ENCODE results near the gene DUSP5.
A peak's percentile ranks its signal among the peaks of the same experiment; 100 is the strongest.
"Not testable (repeated sequence)": the region's sequence is repeated elsewhere in the genome, so short reads cannot be mapped to it uniquely, and the experiment has no call there.

DUSP5 gene, protein sequence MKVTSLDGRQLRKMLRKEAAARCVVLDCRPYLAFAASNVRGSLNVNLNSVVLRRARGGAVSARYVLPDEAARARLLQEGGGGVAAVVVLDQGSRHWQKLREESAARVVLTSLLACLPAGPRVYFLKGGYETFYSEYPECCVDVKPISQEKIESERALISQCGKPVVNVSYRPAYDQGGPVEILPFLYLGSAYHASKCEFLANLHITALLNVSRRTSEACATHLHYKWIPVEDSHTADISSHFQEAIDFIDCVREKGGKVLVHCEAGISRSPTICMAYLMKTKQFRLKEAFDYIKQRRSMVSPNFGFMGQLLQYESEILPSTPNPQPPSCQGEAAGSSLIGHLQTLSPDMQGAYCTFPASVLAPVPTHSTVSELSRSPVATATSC

GRCh38 chr10:110497438-110498086, at the start of gene DUSP5:
Gene DUSP5 (plus strand): TSS chr10:110497907. CDS start chr10:110498122, 215 bp downstream.
- FAIRE-seq: no peak
- DNase-seq (ENCODE audit: low spot score): peak; percentile 68

- DNase-seq (ENCODE audit: low spot score): no peak
- FAIRE-seq: no peak
Observed at GRCh38 chr10:110448682-110449418, 48.9 kb upstream of the DUSP5 start.

GRCh38 chr10:110455446-110455845, 42.3 kb upstream of the DUSP5 start:
- FAIRE-seq (no peak), DNase-seq (ENCODE audit: low spot score) (no peak)

DNA sequence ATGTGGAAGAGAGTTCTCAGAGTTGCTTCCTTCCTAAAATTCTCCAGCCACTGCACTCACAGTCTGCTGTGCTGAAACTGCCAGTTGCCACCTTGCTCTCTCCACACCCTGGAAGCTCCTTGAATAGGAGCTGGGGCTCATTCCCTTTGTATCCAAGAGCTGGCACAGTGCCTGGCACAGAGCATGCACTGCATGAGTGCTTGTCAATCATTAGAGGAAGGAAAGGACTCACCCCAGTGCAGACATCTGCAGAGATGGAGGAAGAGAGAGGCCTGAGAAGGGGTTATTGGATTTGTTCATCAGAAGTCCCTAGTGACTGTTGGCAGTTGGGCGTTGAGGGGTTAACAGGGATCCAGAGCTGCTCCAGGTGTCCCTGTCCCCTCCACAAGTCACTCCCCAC, 41.7 kb upstream of the DUSP5 start:
- FAIRE-seq: no peak
- DNase-seq (ENCODE audit: low spot score): no peak

DNA sequence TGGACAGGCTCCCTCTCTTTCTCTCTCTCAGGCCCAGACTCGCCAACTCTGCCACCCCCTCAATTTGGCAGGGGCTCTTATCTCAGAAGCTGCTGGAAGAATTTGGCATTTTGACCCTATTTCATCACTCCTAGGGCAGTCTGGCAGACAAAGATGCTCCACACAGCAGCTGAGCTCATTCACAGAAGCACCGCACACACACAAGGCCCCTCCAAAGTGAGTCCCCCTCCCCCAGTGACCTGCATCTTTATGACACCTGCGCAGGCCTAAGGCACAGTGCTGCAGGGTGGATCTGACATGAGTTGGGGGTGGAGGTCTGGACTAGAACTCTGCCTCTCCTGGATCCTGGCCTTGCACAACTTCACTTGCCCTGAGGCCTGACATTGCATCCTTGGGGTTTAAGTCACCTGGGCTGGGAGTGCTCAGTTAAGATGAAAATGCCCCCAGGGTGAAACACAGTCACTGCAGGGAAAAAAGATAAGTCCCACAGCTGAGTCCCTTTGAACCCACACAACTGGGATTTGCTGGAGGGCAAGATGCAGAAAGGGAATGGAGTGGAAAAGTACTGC, 41.1 kb upstream of the DUSP5 start:
- DNase-seq (ENCODE audit: low spot score) (no peak), FAIRE-seq (peak; percentile 30)

DNA sequence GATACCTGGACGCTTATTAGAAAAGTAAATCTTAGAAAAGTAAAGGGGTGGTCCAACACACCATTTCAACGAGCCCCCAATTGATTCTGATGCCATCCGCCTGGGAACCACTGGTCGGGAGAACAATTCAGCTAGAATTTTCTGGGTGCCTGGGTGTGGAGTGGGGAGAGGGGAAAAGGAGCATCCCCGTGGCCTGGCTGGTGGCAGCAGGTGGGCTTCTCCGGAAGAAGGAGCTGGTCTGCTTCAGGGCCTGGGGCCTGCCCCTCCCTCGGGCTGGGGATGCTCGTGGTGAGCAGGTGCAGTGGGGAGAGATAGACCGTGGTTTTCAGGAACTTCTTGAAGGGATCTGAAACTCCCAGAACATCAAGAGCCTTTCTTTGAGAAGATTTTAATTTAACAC, 39.9 kb upstream of the DUSP5 start:
- DNase-seq (ENCODE audit: low spot score) (no peak), FAIRE-seq (no peak)

DNA sequence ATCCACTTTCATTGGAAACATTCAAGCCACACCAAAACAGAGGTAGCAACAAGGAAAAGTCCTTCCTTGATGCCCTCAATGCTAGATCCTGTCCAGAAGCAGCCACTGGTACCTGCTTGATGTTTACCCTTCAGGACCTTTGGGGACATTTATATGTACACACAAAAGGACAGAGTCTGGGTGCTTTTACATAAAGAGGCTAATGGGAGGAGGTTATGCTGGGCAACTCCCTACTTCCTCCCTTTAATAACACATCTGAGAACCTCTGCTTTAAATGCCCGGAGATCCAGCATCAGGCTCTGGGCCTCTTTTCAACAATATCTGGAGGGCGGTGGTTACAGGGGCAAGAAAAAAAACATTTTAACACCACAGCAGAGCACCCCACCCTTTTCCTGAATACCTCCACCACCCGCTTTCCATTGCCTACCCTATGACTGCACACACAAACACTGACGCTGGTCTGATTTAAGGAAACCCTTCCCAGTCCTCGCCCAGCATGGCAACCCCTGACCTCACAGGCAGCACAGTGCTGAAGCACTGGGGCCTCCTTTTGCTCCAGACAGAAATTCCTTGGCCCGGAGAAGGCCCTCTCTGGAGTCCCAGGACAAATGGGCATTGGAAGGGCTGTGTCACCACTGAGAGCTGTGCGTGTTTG, 39.3 kb upstream of the DUSP5 start:
- no peak for DNase-seq (ENCODE audit: low spot score)
- FAIRE-seq: no peak

DNA sequence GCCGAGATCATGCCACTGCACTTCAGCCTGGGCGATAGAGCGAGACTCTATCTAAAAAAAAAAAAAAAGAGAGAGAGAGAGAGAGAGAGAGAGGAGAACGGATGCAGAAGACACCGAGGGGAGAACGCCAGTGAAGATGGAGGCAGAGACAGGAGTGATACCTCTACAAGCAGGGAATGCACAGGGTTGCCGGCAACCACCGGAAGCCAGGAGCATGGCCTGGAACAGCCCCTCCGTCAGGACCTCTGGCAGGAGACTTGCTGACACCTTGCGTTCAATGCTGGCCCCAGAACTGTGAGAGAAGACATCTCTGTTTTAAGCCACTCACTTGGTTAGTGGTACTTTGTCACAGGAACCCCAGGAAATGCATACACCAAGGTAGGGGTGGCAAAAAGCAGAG, 38.1 kb upstream of the DUSP5 start:
- no peak for FAIRE-seq
- DNase-seq (ENCODE audit: low spot score): no peak

GRCh38 chr10:110460111-110460809, 37.4 kb upstream of the DUSP5 start:
- FAIRE-seq (no peak), DNase-seq (ENCODE audit: low spot score) (peak; percentile 92)

DNA sequence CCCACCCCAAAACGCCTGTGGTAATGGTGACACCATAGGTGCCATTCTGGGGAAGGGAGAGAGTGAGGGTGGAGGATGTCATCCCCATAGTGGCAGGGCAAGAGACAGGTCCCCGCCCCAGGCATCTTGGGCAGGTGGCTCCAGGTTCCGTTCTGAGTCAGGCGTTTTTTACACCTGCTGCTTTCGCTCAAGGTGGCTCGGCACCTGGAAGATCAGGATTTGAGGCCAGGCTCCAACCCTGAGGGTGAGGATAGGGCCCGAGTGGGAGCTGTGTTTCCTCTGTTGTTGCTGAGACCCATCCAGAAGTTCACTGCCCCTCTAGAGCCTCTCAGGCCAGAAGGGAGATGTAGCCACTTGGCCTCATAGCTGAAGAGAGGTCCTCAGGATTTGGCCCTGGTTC, 36.6 kb upstream of the DUSP5 start:
- no peak for FAIRE-seq

GRCh38 chr10:110461530-110461929, 36.2 kb upstream of the DUSP5 start:
- DNase-seq (ENCODE audit: low spot score) (no peak), FAIRE-seq (no peak)

More for the DNA sequence above, 36.6 kb upstream of the DUSP5 start:
- DNase-seq (ENCODE audit: low spot score): no peak

GRCh38 chr10:110462166-110463095, 35.3 kb upstream of the DUSP5 start:
- FAIRE-seq (no peak), DNase-seq (ENCODE audit: low spot score) (no peak)

GRCh38 chr10:110468258-110468657, 29.4 kb upstream of the DUSP5 start:
- not testable (repeated sequence) for DNase-seq (ENCODE audit: low spot score); FAIRE-seq

- FAIRE-seq: not testable (repeated sequence)
Observed at GRCh38 chr10:110470541-110470940, 27.2 kb upstream of the DUSP5 start.

DNA sequence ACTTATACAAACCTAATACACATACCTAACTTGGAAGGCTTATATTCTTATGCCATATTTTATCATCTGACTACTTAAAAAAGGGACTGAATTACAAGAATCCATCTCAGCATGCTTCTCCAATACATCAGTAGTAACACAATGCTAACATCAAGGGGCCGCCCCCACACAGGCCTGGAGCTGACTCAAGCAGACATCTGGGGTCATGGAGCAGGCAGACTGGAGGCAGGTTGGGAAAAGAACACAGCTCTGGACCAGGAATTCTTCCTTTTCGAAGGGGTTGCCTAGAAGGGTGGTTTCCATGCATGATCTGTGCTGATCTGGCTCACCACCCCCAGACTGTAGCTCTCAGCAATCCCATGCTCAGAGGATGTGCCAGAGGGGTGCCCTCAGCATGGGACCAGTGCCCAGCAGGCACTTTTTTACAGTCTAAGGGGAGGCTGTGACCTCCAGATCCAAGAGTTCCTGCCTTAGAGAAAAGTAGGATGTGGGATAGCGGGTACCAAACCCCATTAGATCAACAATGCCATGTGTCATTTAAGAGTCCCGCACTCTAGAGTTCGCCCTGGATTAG, 26.1 kb upstream of the DUSP5 start:
- FAIRE-seq: no peak

More at GRCh38 chr10:110470541-110470940, 27.2 kb upstream of the DUSP5 start:
- not testable (repeated sequence) for DNase-seq (ENCODE audit: low spot score)

DNA sequence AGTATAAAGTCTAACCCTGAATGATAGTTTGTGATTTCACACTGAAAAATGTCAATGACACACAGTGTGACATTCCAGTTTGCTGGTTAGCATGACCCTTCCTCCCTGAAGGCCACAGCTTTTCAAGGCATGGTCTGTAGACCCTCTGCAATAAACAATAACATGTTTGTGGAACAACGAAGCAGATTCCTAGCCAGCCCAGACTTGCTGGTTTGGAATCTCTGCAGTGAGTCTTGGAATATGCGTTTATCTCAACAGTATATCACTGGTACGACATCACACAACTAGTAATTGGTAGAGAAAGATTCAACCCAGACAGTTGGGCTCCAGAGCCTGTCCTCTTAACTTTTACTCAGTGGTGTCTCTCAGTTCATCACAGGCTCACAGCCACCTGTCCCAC, 23.7 kb upstream of the DUSP5 start:
- DNase-seq (ENCODE audit: low spot score) (no peak), FAIRE-seq (no peak)

More for the DNA sequence above, 26.1 kb upstream of the DUSP5 start:
- DNase-seq (ENCODE audit: low spot score): peak; percentile 53

DNA sequence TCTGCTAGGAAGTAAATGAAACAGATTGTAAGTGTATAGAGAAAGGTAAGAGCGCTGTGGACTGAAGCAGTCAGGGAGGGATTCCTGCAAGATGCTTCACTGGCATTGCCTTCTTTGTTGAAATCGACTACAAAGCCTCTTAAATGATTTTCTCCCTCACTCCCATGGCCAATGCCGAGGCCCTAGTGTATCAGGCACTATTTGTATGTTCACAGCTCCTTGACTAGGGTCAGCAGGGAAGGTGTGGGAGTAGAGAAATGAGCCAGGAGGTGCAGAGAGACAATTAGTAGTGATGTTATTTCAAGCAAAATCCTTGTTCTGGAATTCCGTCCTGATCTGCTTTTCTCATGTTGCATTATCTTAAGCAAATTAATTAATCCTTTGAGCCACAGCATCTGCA, 22.9 kb upstream of the DUSP5 start:
- DNase-seq (ENCODE audit: low spot score) (no peak), FAIRE-seq (no peak)

GRCh38 chr10:110475722-110476515, 21.8 kb upstream of the DUSP5 start:
- FAIRE-seq (no peak), DNase-seq (ENCODE audit: low spot score) (no peak)
